BJ (cell line): Measurements from ENCODE around the gene ITPR3. TPM values are rescaled to one million over a fixed set of nuclear protein-coding genes. Genes with fewer than 3 reads are reported as not detected.

Experiments
- CTCF ChIA-PET: fragments of 350-600 bp; formaldehyde crosslinking; extraction: SDS; loops from one replicate; lab custom pipeline; 2021; ENCODE audit warnings: antibody characterized with exemption, inconsistent platforms; lab: Yijun Ruan, JAX
- POLR2A ChIA-PET: fragments of 300-600 bp; sonication (Branson Sonifier 250); formaldehyde crosslinking; extraction: SDS; loops from one replicate; lab custom pipeline; 2021; ENCODE audit warnings: antibody characterized with exemption; lab: Charles Lee
- DNase-seq: peaks from one replicate; pipeline ENCODE4 v3.0.0-alpha.2; 2011; ENCODE audit warnings: low read depth
- H3K27me3 ChIP-seq: 2 replicates; pipeline ENCODE4 v1.6.0; 2011; ENCODE audit warnings: low read length; ENCODE audit not compliant: control insufficient read depth, insufficient read depth
- H3K36me3 ChIP-seq: 2 replicates; pipeline ENCODE4 v1.5.1; 2011; ENCODE audit warnings: low read length; ENCODE audit not compliant: control insufficient read depth, insufficient read depth
- H3K4me3 ChIP-seq: 2 replicates; pipeline ENCODE4 v1.5.1; 2011; ENCODE audit warnings: low read depth, mild to moderate bottlenecking, control low read depth, low read length
- CTCF ChIP-seq: IDR thresholded peaks from 2 replicates; pipeline ENCODE4 v1.5.1; 2011; ENCODE audit warnings: low read depth, mild to moderate bottlenecking, control low read depth, inconsistent platforms, low read length, moderate library complexity; ENCODE audit not compliant: insufficient read depth
- polyA minus RNA-seq: library from RNA; depleted of rRNA, polyadenylated mRNA; stranded (reverse); fragments of >200 nt; gene quantifications from 2 replicates; pipeline ENCODE4 v1.2.3, GENCODE V29; 2011; rRNA and poly(A)+ RNA removed
- polyA plus RNA-seq: library from polyadenylated mRNA; depleted of rRNA; stranded (reverse); fragments of >200 nt; gene quantifications from 2 replicates; pipeline ENCODE4 v1.2.3, GENCODE V29; 2011; rRNA removed

ITPR3 gene
- polyA plus RNA-seq (8.6 and 16.6 TPM in 2 replicates), polyA minus RNA-seq (14.8 and 16.6 TPM in 2 replicates)

- DNase-seq, result no peak
- Histone ChIP-seq H3K4me3 (peak within 1 kb of the TSS; percentile 62), H3K36me3 (peaks cover 3% of the 10 kb centered on the region), H3K27me3 (no peaks in the 10 kb centered on the region)
- ChIA-PET CTCF (interaction anchor here (1.0 to 3.4 kb wide), 11 partner anchors 11 to 80 kb away, joined by 3 to 14 read pairs (median 7); no protein-coding TSS in a partner anchor), POLR2A (interaction anchor here (0.6 kb wide), 1 partner anchor 151 kb away, joined by 5 read pairs; no protein-coding TSS in a partner anchor)
- TF ChIP-seq CTCF, result no peak
Observed at GRCh38 chr6:33620856-33621710, at the start of gene ITPR3. TSS of gene ITPR3 (plus strand) at chr6:33621322. CDS start at chr6:33621603, 281 bp downstream.

DNA sequence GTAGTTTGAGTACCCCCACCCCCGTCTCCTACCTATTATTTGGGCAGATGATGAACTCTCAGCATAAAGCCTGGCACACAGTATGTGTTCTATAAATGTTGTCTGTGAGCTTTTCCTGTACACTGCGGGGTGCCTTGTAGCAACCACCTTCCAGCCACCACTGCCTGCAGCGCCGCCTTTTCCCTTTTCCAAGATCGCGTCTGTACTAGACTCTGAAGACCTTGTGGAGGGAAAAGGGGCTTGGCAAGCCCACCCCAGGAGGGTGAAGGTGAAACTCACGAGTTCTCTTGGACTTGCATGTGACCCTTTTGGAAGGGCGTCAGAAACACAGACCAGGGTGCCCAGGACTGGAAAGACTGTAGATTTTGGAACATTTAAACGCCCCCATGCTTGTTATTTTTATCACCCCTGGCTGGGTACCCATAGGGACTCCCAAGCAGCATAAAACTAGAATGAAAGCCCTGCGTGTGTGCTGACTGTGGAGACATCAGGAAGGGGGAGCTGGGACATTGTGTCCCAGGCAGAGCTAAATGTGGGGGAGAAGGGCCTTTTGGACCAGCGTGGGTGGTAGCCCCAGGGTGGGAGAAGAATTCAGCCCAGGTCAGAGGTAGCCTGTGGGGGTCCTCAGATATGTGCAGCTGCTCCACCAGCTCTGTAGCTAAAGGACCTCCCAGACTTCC lies 49.3 kb upstream of the ITPR3 start:
- Histone ChIP-seq H3K36me3 (peaks cover 19% of the 10 kb centered on the region), H3K4me3 (peak overlapping the region; percentile 62), H3K27me3 (no peaks in the 10 kb centered on the region)
- no peak for TF ChIP-seq CTCF
- no peak for DNase-seq
- CTCF ChIA-PET, result interaction anchor here (1.2 kb wide), 1 partner anchor 12 kb away, joined by 3 read pairs; no protein-coding TSS in a partner anchor
- POLR2A ChIA-PET, result no interaction called here

GRCh38 chr6:33575211-33575610 lies 45.9 kb upstream of the ITPR3 start:
- CTCF ChIA-PET, result interaction anchor here (0.6 to 17.2 kb wide), 4 partner anchors 10 to 131 kb away, joined by 3 to 335 read pairs (median 4); partner anchors contain the start of gene UQCC2
- POLR2A ChIA-PET, result no interaction called here
- Histone ChIP-seq H3K36me3 (peaks cover 25% of the 10 kb centered on the region), H3K27me3 (no peaks in the 10 kb centered on the region), H3K4me3 (no peak overlapping the region)
- no peak for DNase-seq
- TF ChIP-seq CTCF, result no peak

- CTCF ChIA-PET, result interaction anchor here (0.9 to 17.2 kb wide), 3 partner anchors 13 to 146 kb away, joined by 3 to 335 read pairs (median 3); partner anchors contain the start of gene UQCC2
- peaks cover 25% of the 10 kb centered on the region for H3K36me3 ChIP-seq
- POLR2A ChIA-PET, result no interaction called here
- H3K27me3 ChIP-seq, result no peaks in the 10 kb centered on the region
- no peak for DNase-seq
- H3K4me3 ChIP-seq, result no peak overlapping the region
- TF ChIP-seq CTCF, result no peak
Observed at GRCh38 chr6:33576668-33577067, 44.5 kb upstream of the ITPR3 start.
